Stimulated activated CD8-positive, alpha-beta memory T cell treated with anti-CD3 and anti-CD28 coated beads, Interleukin-2, amount 100 ng/mL, for 48 hours (primary cell): ENCODE measurements around the gene ASXL3.

Source experiments
- DNase-seq, 2 donors: peaks; one replicate each; pipeline ENCODE4 v3.0.0-alpha.2; 2020; ENCODE audit warnings: low read depth in 2 of 2

The ASXL3 gene

GRCh38 chr18:33583901-33584300 is 5.9 kb downstream of the ASXL3 start:
- no peak for DNase-seq

- no peak for DNase-seq
Measured at GRCh38 chr18:33584548-33585430, 6.8 kb downstream of the ASXL3 start.

GRCh38 chr18:33585431-33585775 is 7.4 kb downstream of the ASXL3 start:
- no peak for DNase-seq

DNA sequence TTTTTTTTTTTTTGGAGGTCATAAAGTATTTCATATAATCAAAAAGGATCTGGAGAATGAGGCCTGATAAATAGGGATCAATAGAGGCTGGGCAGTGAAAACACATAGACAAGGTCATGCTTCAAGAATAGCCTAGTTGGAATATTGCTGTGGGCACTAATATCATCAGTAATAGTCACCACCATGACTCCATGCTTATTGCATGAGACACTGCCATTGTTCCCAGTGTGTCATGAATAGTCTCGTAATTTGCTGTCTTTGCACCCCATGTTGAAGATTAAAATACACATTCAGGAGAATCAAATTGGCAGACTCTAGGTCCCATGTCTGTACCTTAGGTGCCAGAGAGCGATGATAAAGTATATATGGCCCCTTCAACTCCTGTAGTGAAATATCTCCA is 10.3 kb downstream of the ASXL3 start:
- DNase-seq, result no peak

GRCh38 chr18:33593261-33593660 is 15.2 kb downstream of the ASXL3 start:
- DNase-seq, result no peak

DNA sequence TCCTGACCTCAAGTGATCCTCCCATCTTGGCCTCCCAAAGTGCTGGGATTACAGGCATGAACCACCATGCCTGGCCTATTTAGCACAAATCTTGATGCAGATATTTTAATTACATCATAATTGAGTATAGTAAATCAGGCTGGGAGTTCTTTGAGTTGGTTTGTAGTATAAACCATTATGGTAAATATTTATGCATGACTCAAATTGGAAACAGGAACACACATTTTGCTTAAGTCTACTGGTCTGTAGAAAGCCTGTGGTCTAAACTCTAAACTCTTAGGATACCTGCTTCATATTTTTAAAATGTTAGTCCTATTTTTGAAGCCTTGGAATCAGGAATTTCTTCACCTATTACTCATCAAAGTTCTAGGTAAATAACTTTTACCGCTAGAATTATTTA is 16.8 kb downstream of the ASXL3 start:
- DNase-seq, result no peak

GRCh38 chr18:33596178-33596854 is 18.3 kb downstream of the ASXL3 start:
- DNase-seq, result no peak

DNA sequence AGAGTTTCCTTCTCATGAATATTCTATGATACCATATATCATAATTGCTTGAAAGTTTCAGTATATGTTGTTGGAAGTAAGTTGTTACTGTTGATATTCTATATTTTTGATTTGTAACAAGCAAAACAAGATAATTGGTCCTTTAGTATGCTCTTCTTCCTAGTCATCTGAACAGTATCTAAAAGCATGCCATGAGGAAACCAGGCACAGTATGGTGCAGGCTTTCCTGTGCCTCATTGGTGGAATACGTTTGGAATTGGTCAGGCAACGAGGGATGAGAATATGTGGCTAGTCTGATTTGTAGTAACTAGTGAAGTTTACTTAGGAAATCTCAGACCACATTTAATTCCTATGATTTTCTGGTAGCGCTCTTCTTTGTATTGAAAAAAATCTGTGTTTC is 22.8 kb downstream of the ASXL3 start:
- DNase-seq, result no peak

DNA sequence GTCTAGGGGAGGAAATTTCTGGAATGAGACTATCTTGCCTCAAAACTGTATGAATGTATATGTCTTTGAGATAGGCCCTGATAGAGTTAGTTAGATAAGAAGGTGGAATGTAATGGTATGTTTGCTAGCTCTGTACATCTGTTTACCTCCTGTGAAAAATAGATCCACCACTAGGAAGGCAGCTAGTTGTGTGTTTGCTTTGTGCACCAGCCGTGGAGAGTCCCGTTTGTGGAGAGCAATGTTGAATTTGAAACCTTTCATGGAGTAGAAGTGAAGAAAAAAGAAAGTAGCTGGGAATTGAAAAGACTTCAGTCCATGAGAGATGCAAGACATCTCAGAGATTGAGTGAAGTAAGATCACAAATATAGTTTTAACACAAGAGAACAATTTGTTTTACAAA is 25.4 kb downstream of the ASXL3 start:
- no peak for DNase-seq

DNA sequence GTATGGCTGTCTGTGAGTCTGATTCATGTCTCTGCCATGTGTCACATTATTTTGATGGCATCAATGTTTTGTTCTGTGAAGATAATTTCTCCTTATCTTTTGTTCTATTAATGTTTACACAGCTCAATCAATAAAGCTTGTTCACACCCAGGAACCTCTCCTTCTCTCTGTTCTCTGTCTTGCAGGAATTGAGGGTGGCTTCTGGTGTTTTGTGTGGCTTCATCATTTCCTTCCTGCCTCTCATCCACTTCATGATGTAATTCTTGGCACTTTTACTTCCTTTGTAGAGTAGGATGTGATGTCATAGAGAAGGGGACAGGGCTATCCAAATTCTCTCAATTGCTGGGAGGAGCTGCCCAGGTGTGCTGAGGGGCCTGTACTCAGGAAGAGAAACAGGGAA is 27.2 kb downstream of the ASXL3 start:
- DNase-seq, result no peak

DNA sequence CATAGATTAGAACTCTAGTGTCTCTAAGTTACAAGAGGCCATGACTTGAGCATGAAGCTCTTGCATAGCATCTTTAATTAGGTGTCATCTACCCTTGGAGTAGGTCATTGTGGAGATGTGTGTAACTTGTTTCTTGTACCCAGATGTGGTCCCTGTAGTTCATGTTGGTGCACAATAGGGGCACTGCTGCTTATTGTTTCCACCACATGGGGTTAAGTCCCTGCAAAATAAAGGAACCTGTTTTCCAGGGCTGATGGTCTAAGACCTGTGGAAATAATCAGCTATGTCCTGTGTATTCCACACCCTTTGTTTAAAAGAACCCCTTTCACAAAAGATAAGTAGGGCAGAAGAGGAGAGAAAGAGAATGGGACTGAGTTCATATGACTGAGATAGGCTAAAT is 28.6 kb downstream of the ASXL3 start:
- DNase-seq, result no peak

- DNase-seq, result no peak
Measured at GRCh38 chr18:33611525-33612135, 33.6 kb downstream of the ASXL3 start.

- DNase-seq, result no peak
Measured at GRCh38 chr18:33612632-33613031, 34.6 kb downstream of the ASXL3 start.

- no peak for DNase-seq
Measured at GRCh38 chr18:33616556-33616955, 38.5 kb downstream of the ASXL3 start.

- no peak for DNase-seq
Measured at GRCh38 chr18:33627114-33627513, 49.1 kb downstream of the ASXL3 start.

DNA sequence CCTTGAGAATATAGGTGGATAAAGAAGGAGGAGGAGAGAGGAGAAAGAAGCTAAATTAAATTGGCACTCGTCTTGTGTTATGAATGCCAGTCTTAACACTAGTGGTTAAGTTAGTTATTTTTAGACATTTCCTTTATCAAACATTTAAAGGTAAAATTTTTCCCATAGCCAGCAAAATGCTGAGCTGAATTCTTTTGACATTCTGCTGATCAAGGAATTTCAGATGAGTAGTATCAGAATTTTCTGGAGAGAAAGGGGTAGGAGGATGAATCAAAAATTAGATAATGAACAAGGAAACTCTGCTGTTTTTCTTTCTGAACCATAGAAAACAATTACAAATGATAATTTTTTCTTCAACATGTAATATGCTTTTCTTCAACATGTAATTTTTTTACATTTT is 52.5 kb downstream of the ASXL3 start:
- DNase-seq, result no peak

DNA sequence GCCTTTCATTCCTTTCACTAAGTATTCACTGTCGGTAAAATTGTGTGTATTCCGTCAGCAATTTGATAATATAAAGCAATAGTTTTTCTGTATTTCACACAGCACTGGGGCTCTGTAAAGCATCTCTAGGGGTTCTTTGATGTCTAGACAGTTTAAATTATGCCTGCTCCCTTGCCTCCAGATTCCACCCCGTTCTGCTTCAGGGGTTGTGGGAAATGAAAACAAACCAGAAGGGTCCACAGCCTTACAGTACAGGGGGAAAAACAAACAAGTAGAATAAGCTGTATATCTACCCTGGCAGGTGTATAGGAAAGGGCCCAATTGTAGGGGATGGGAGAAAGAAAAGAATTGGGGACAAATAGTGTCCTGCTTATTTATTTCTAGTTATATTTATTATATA is 63.1 kb downstream of the ASXL3 start:
- DNase-seq, result no peak

DNA sequence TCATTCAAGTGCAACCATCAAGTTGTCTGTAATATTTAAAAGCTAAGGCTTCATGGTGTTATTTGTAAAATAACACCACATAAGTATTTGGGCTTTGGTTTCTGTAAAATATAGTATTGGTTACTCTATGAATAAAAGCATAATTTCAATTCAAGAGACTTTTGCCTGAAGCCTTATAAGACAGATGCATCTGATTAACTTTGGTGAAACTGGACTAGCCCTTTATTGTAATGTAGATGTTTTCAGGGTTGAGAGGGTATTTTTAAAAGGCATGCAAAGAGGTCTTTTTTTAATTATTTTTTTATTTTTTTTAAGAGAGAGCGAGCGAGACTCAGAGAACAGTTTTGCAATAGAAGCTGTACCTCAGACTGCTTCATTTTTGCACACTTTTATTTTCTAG is 66.5 kb downstream of the ASXL3 start:
- no peak for DNase-seq

GRCh38 chr18:33647365-33647764 is 69.3 kb downstream of the ASXL3 start:
- DNase-seq, result no peak

GRCh38 chr18:33652635-33653034 is 74.6 kb downstream of the ASXL3 start:
- DNase-seq, result no peak

GRCh38 chr18:33653231-33653630 is 75.2 kb downstream of the ASXL3 start:
- no peak for DNase-seq

GRCh38 chr18:33656889-33657448 is 79.0 kb downstream of the ASXL3 start:
- DNase-seq, result no peak
